Cardiac muscle cell (in vitro differentiated cells and primary cell): Measurements from ENCODE around the gene NGRN. TPM values are rescaled to one million over a fixed set of nuclear protein-coding genes. Genes with fewer than 3 reads are reported as not detected.

Experiments used
- DNase-seq, 2 donors: peaks; one replicate each; pipeline versions ENCODE4 v3.0.0 to v3.0.0-alpha.2; 2010 to 2017; ENCODE audit warnings: low read depth in 1 of 2, low spot score in 1 of 2
- H3K27ac ChIP-seq: fragments of 200-600 bp; sonication (generic); 2 replicates; pipeline ENCODE4 v1.5.1; 2016
- H3K27me3 ChIP-seq: fragments of 200-600 bp; sonication (generic); 2 replicates; pipeline ENCODE4 v1.6.0; 2016; ENCODE audit warnings: control low read depth
- H3K36me3 ChIP-seq: fragments of 200-600 bp; sonication (generic); 2 replicates; pipeline ENCODE4 v1.5.1; 2016; ENCODE audit warnings: control low read depth
- H3K4me1 ChIP-seq: fragments of 200-600 bp; sonication (generic); 2 replicates; pipeline ENCODE4 v1.8.1; 2017; ENCODE audit warnings: low read depth, mild to moderate bottlenecking, mixed run types
- H3K4me3 ChIP-seq: fragments of 200-600 bp; sonication (generic); 2 replicates; pipeline ENCODE4 v1.5.1; 2016; ENCODE audit warnings: mild to moderate bottlenecking
- H3K9me3 ChIP-seq: fragments of 200-600 bp; sonication (generic); 2 replicates; pipeline ENCODE4 v1.5.1; 2017; ENCODE audit warnings: low read depth, mild to moderate bottlenecking, control low read depth
- polyA plus RNA-seq: library from polyadenylated mRNA; unstranded; fragments of >200 nt; fragmentation: Nextera tagmentation; extraction: Ambion mirVana; gene quantifications from 2 replicates; pipeline ENCODE4 v1.2.1, GENCODE V29; 2016
- total RNA-seq: library from RNA; depleted of rRNA; stranded (reverse); fragments of >200 nt; gene quantifications from 2 replicates; pipeline ENCODE4 v1.2.3, GENCODE V29; 2016
- TF ChIP-seq, protein P1 (sequence below): IDR thresholded peaks from 2 replicates; pipeline ENCODE4 v1.5.1; 2012; ENCODE audit warnings: low read depth, mild to moderate bottlenecking, low read length

NGRN gene
- total and polyA plus RNA-seq, 2 experiments from 2014 or later, result 157 to 167 TPM

DNA sequence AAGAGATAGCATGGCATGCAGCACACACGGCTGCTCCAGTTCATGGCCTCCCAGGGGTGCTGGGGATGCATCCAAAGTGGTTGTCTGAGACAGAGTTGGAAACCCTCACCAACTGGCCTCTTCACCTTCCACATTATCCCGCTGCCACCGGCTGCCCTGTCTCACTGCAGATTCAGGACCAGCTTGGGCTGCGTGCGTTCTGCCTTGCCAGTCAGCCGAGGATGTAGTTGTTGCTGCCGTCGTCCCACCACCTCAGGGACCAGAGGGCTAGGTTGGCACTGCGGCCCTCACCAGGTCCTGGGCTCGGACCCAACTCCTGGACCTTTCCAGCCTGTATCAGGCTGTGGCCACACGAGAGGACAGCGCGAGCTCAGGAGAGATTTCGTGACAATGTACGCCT lies 36.5 kb upstream of the NGRN start:
- Histone ChIP-seq H3K4me1 (no peaks in the 10 kb centered on the region), H3K27me3 (no peaks in the 10 kb centered on the region), H3K36me3 (peaks cover 31% of the 10 kb centered on the region), H3K4me3 (no peak overlapping the region), H3K9me3 (no peaks in the 10 kb centered on the region), H3K27ac (no peak overlapping the region)
- no peak for DNase-seq
- TF ChIP-seq, protein P1, sequence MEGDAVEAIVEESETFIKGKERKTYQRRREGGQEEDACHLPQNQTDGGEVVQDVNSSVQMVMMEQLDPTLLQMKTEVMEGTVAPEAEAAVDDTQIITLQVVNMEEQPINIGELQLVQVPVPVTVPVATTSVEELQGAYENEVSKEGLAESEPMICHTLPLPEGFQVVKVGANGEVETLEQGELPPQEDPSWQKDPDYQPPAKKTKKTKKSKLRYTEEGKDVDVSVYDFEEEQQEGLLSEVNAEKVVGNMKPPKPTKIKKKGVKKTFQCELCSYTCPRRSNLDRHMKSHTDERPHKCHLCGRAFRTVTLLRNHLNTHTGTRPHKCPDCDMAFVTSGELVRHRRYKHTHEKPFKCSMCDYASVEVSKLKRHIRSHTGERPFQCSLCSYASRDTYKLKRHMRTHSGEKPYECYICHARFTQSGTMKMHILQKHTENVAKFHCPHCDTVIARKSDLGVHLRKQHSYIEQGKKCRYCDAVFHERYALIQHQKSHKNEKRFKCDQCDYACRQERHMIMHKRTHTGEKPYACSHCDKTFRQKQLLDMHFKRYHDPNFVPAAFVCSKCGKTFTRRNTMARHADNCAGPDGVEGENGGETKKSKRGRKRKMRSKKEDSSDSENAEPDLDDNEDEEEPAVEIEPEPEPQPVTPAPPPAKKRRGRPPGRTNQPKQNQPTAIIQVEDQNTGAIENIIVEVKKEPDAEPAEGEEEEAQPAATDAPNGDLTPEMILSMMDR, result no peak

DNA sequence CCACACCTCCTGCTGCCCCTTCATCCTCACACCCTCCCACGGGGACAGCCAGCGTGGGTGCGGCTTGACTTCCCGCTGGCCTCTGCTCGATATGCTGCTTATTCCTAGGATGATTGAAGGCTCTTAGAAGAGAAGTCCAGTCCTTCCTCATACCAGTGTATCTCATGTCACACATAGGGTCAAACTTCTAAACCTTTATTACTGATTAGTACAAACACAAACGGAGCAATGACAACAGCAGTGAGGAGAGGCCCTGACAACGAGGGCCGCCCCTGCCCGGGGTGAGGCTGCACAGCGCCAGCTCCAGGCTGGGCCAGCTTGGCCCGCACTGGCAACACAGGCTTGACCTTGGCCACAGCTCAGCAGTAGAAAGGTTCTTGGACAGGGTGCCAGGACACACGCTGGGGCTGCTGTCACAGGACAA lies 35.4 kb upstream of the NGRN start:
- Histone ChIP-seq H3K4me3 (no peak overlapping the region), H3K36me3 (peaks cover 28% of the 10 kb centered on the region), H3K27ac (no peak overlapping the region), H3K27me3 (no peaks in the 10 kb centered on the region), H3K9me3 (no peaks in the 10 kb centered on the region), H3K4me1 (peaks cover 6% of the 10 kb centered on the region)
- TF ChIP-seq, protein P1, result no peak
- DNase-seq, result no peak

DNA sequence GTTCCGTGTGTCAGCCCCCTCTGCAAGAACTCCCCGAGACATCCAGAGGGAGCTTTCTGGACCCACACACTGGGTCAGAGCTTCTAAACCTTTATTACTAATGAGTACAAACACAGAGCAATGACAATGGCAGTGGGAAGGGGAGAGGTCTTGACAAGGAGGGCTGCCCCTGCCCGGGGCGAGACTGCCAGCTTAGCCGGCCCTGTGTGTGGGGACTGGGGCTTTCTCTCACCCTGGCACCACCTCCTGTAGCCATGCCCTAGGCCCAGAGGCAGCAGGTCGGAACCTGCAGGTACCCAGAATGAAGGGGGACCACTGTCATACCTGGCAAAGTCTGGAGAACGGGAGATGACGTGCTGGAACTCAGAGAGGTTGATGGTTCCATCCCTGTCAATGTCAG lies 34.9 kb upstream of the NGRN start:
- Histone ChIP-seq H3K27me3 (no peaks in the 10 kb centered on the region), H3K4me1 (peaks cover 6% of the 10 kb centered on the region), H3K27ac (no peak overlapping the region), H3K4me3 (no peak overlapping the region), H3K36me3 (peaks cover 24% of the 10 kb centered on the region), H3K9me3 (no peaks in the 10 kb centered on the region)
- no peak for DNase-seq
- TF ChIP-seq, protein P1, result no peak

DNA sequence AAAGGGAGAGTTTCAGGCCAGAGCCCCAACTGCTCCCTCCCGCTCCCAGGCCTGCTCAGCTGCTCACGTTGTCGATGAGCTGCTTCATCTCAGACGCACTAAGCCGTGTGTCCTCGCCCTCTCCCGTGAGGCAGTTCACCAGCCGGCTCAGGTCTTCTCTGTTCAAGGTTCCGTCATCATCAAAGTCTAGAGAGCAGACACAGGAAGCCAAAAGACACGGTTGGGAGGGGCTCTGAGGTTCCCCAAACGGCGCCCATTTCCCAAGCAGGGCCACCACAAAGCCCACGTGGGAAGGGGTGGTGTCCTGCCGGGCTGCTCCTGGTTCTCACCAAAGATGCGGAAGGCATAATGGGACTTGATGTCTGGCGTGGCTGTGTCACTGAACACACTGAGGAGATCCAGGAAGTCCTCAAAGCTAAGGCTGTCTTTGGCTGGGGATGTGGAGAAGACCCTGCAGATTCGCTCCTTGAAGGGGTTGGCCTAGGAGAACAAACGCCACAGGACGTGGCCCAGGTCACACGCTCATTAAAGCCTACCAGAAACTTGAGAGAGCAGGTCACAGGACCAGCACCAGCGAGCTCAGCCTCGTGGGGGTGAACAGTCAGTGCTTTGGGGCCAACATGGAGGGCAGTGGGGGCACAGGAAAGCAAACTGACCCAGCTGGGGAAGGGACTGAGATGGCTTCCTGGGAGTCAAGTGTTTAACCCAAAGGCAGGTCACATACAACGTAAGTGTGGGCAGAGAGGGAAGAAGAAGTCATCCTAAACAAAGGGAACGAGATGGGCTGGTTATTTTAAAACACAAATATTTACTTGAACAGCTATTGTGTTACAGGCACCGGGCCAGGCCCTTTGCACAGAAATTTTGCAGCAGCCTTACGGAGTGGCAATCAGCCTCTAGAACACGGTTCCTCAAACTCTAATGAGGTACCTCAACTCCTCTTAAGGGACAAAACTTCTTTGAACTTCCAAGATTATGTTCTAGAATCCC lies 34.1 kb upstream of the NGRN start:
- Histone ChIP-seq H3K9me3 (no peaks in the 10 kb centered on the region), H3K36me3 (peaks cover 17% of the 10 kb centered on the region), H3K27ac (no peak overlapping the region), H3K27me3 (no peaks in the 10 kb centered on the region), H3K4me1 (peaks cover 6% of the 10 kb centered on the region), H3K4me3 (no peak overlapping the region)
- TF ChIP-seq, protein P1, result no peak
- no peak for DNase-seq

DNA sequence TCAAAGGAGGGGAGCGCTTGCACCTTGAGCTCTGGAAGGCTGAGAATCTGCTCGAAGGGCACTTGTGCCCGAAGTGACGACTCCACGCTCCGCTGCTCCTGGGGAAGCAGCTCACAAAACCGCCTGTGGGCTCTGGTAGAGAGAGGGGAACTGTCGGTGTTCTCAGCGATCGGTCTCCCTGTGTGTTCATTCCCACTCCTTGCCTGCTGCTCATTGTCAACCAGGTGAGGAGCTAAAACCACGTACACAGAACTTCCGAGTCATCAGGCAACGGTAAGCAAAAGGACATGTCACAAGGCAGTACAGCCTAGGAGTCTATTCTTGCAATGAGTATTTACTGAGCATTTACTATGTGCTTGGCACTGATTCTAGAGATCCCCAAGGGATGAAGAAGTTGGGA lies 33.3 kb upstream of the NGRN start:
- Histone ChIP-seq H3K27ac (no peak overlapping the region), H3K4me3 (no peak overlapping the region), H3K27me3 (no peaks in the 10 kb centered on the region), H3K9me3 (no peaks in the 10 kb centered on the region), H3K36me3 (peaks cover 13% of the 10 kb centered on the region), H3K4me1 (peaks cover 6% of the 10 kb centered on the region)
- TF ChIP-seq, protein P1, result no peak
- DNase-seq, result no peak
